Subcutaneous adipose tissue (tissue), 4 donors: ENCODE measurements around the gene DLGAP4. TPM values are rescaled to one million over a fixed set of nuclear protein-coding genes. Genes with fewer than 3 reads are reported as not detected.

ENCODE experiments used
- CTCF ChIP-seq: fragments of 450-650 bp; IDR thresholded peaks from one replicate; pipeline ENCODE4 v1.5.1; 2016; ENCODE audit warnings: low read depth, mild to moderate bottlenecking, control low read depth, antibody characterized with exemption, moderate library complexity
- total RNA-seq, 4 donors: library from RNA; depleted of rRNA; stranded (reverse); fragments of >200 nt; gene quantifications; one replicate each; pipeline ENCODE4 v1.1.0, GENCODE V29; 2016

DLGAP4 gene
- total RNA-seq, 4 donors from 2014 or later: 25.8 to 47.4 (median 38.9) TPM

GRCh38 chr20:36435124-36435523, 129.0 kb downstream of the DLGAP4 start:
- TF ChIP-seq CTCF: no peak

GRCh38 chr20:36435592-36436541, 129.7 kb downstream of the DLGAP4 start:
- TF ChIP-seq CTCF: no peak

GRCh38 chr20:36439040-36439730, 133.0 kb downstream of the DLGAP4 start:
- TF ChIP-seq CTCF: no peak

GRCh38 chr20:36439731-36440072, 133.6 kb downstream of the DLGAP4 start:
- no peak for TF ChIP-seq CTCF

- no peak for TF ChIP-seq CTCF
Observed at GRCh38 chr20:36440370-36441026, 134.4 kb downstream of the DLGAP4 start.

GRCh38 chr20:36441027-36441414, 134.9 kb downstream of the DLGAP4 start:
- TF ChIP-seq CTCF: no peak

GRCh38 chr20:36441416-36441815, 135.3 kb downstream of the DLGAP4 start:
- no peak for TF ChIP-seq CTCF
